Smooth muscle cell of the umbilical artery (primary cell): ENCODE results near the gene MKS1. TPM values are rescaled to one million over a fixed set of nuclear protein-coding genes. Genes with fewer than 3 reads are reported as not detected.

Experiments
- total RNA-seq: library from RNA; depleted of rRNA; stranded (reverse); fragments of >200 nt; gene quantifications from 2 replicates; pipeline ENCODE4 v1.2.3, GENCODE V29; 2014

Gene MKS1
- total RNA-seq, result 8.0 and 10.3 TPM in 2 replicates

GRCh38 chr17:58219007-58219788 is at the start of gene MKS1:
Gene MKS1, minus strand, starts transcription at chr17:58219255. Its CDS starts 25 bp downstream, at chr17:58219230.

GRCh38 chr17:58238147-58238634 is 19.1 kb upstream of the MKS1 start, which contains the start of gene LPO:
Gene LPO, plus strand, starts transcription at chr17:58238584. Its CDS starts 4,396 bp downstream, at chr17:58242980.

GRCh38 chr17:58192612-58193011 is 26.4 kb downstream of the MKS1 start, which contains the start of gene EPX:
Gene EPX, plus strand, starts transcription at chr17:58192726. Its CDS starts 121 bp downstream, at chr17:58192847.

DNA sequence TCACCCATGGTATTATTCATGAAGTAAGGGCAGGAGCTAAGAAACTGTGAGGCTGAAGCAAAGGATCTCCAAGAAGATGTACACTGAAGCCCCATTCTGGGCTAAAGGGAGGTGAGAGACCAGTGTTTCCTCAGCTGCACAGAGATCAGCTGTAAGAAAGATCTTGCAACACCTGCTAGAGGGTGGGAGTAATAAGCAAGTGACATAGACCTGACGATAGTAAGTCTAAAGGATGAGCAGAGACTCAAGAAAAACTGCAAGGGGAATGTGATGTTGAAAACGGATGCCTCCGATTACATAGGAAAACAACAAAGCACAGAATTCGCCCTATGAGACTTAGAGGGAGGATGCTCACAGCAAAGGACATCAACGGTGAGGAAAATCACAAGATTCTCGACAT is 52.4 kb downstream of the MKS1 start, which contains the start of gene OR4D2:
TSS of gene OR4D2 (plus strand) at position 301 of the 400 bp plus-strand sequence. CDS start 2,674 bp downstream, outside the sequence.

Other genes with a start within 250 kb of the MKS1 start
- 22.9 and 25.3 TPM in 2 replicates for gene VEZF1, start 231.0 kb downstream of the MKS1 start, total RNA-seq
- gene SRSF1, start 212.0 kb downstream of the MKS1 start, total RNA-seq, result 320 and 382 TPM in 2 replicates
- 16.0 and 20.3 TPM in 2 replicates for gene DYNLL2, start 135.8 kb downstream of the MKS1 start, total RNA-seq
- gene OR4D1, start 70.9 kb downstream of the MKS1 start, total RNA-seq, result not detected in 2 replicates
- not detected in 2 replicates for gene OR4D2, start 52.3 kb downstream of the MKS1 start, total RNA-seq
- gene EPX, start 26.5 kb downstream of the MKS1 start, total RNA-seq, result not detected in 2 replicates
- 0.59 TPM in 1 of 2 replicates, not detected in the other for gene LPO, start 19.3 kb upstream of the MKS1 start, total RNA-seq
- gene MPO, start 61.7 kb upstream of the MKS1 start, total RNA-seq, result 0.09 TPM in 1 of 2 replicates, not detected in the other
- gene TSPOAP1, start 109.5 kb upstream of the MKS1 start, total RNA-seq, result 1.5 and 1.7 TPM in 2 replicates
- gene SUPT4H1, start 132.9 kb upstream of the MKS1 start, total RNA-seq, result 29.7 and 34.4 TPM in 2 replicates
- gene RNF43, start 198.3 kb upstream of the MKS1 start, total RNA-seq, result not detected in 2 replicates